MCF 10A (cell line): Measurements from ENCODE around the gene PRELP. TPM values are rescaled to one million over a fixed set of nuclear protein-coding genes. Genes with fewer than 3 reads are reported as not detected.

Experiments
- Bru-seq: library from RNA; stranded (reverse); fragments of 400-500 nt; gene quantifications from one replicate; lab custom pipeline; 2021; lab: Mats Ljungman, UMichigan
- BruChase-seq, 2 experiments: library from RNA; stranded (reverse); fragments of 400-500 nt; gene quantifications; one replicate each; lab custom pipeline; 2021; lab: Mats Ljungman, UMichigan
- BruUV-seq: library from RNA; stranded (reverse); fragments of 400-500 nt; replicated peaks from 2 replicates; lab custom pipeline; 2021; lab: Mats Ljungman, UMichigan
- CTCF ChIA-PET: fragments of 300-600 bp; sonication (Branson Sonifier 250); formaldehyde crosslinking; extraction: SDS; loops from one replicate; lab custom pipeline; 2021; ENCODE audit warnings: antibody characterized with exemption, inconsistent platforms; lab: Yijun Ruan, JAX
- POLR2A ChIA-PET: fragments of 300-600, 350-650 bp; sonication (Branson Sonifier 250); formaldehyde crosslinking; extraction: SDS; loops from one replicate; lab custom pipeline; 2020; ENCODE audit warnings: antibody characterized with exemption, inconsistent platforms; lab: Yijun Ruan, JAX
- DNase-seq: peaks from one replicate; pipeline ENCODE4 v3.0.0-alpha.2; 2018; ENCODE audit not compliant: unreplicated experiment
- H3K27ac Mint-ChIP-seq: one replicate; pipeline ENCODE4 v1.8.0; 2022; ENCODE audit warnings: mild to moderate bottlenecking, low read depth, mixed read lengths; ENCODE audit not compliant: unreplicated experiment
- H3K27me3 Mint-ChIP-seq: one replicate; pipeline ENCODE4 v1.8.0; 2022; ENCODE audit warnings: mixed read lengths; ENCODE audit not compliant: insufficient read depth, unreplicated experiment
- H3K36me3 Mint-ChIP-seq: one replicate; pipeline ENCODE4 v1.8.0; 2022; ENCODE audit warnings: mild to moderate bottlenecking, moderate library complexity, mixed read lengths; ENCODE audit not compliant: insufficient read depth, unreplicated experiment
- H3K4me1 Mint-ChIP-seq: one replicate; pipeline ENCODE4 v1.8.0; 2022; ENCODE audit warnings: mixed read lengths; ENCODE audit not compliant: insufficient read depth, unreplicated experiment
- H3K4me3 Mint-ChIP-seq: one replicate; pipeline ENCODE4 v1.8.0; 2022; ENCODE audit warnings: mild to moderate bottlenecking, moderate library complexity, mixed read lengths; ENCODE audit not compliant: unreplicated experiment
- H3K9me3 Mint-ChIP-seq: one replicate; pipeline ENCODE4 v1.8.0; 2022; ENCODE audit warnings: mixed read lengths; ENCODE audit not compliant: unreplicated experiment
- intact Hi-C: fragments of 100-400 bp; cut with micrococcal nuclease; formaldehyde crosslinking; loops from 2 replicates; pipeline ENCODE4 v1.14.1; 2022
- long read RNA-seq: library from polyadenylated mRNA; stranded (forward); transcript quantifications from one replicate; pipeline ENCODE4 v2.0.0, GENCODE V29; 2022
- total RNA-seq: library from RNA; stranded (reverse); gene quantifications from 2 replicates; pipeline ENCODE4 v1.2.3, GENCODE V29; 2022
- TF ChIP-seq, protein P1 (sequence below): fragments of 200-600 bp; IDR thresholded peaks from one replicate; pipeline ENCODE4 v1.8.0; 2022; ENCODE audit warnings: antibody characterized with exemption, mild to moderate bottlenecking; ENCODE audit not compliant: unreplicated experiment

PRELP gene
- not detected in 2 replicates for total RNA-seq
- Bru-seq, nascent RNA: percentile 12 among the genes with signal in this experiment
- BruChase-seq, experiment 1, labeled RNA remaining after a 6-hour chase: percentile 11 among the genes with signal in this experiment
- BruChase-seq, experiment 2, labeled RNA remaining after a 2-hour chase: percentile 2 among the genes with signal in this experiment
- long read RNA-seq: 0 reads

DNA sequence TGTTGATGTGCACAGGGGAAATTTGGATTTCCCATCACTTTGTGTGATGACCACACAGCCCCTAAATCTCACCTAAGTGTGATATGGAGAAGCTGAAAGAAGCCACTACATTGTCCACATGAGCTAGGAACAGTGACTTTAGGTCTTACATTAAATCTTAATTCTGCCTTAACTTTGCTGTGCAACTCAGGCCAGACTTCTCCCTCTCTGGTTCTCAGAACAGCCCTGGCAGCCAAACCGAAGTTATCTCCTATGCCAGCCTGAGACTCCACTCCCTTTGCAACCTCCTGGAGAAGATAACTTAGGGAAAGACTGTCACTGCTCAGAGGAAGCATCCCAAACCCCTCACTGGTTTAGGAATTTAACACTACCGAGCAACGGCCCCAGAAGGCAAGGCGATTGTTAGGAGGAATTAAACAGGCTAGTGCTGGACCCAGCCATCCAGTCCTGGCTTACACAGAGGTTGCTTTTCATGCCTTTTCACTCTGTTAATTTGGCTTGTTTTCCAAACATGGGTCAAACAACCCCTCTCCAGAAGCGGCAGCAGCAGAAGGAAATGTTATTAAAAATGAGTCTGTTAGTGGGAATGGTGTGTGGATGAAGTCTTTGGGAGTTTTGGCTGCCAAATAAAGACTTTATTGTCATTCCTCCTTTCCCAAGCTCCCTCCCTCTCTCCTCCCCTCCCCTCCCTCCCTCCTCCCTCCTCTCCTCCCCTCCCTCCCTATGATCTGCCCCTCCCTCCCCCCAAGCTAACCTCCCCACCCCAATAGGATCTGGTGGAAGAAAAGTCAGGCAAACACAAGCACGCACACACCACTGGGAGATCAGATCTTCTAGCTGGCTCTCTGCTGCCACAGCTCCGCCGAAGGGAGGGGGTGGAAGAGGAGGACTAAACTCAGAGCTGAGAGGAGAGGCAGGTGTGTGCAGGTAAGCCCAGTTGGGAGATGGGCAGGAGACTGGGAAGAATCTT is at the start of gene PRELP:
Gene PRELP, plus strand, starts transcription at position 795 of the 970 bp plus-strand sequence. CDS start 7,379 bp downstream, outside the sequence.
- BruUV-seq: no TSS peak
- peaks cover 55% of the 10 kb centered on the region for H3K27me3 Mint-ChIP-seq
- no peaks in the 10 kb centered on the region for H3K36me3 Mint-ChIP-seq
- H3K27ac Mint-ChIP-seq: no peak within 1 kb of the TSS
- intact Hi-C loops: no loop called here
- ChIA-PET POLR2A (interaction anchor here (1.3 kb wide), 1 partner anchor 9 kb away, joined by 3 read pairs; no protein-coding TSS in a partner anchor), CTCF (interaction anchor here (0.6 to 38.6 kb wide), 13 partner anchors 10 to 227 kb away, joined by 3 to 981 read pairs (median 3); no protein-coding TSS in a partner anchor)
- TF ChIP-seq, protein P1, sequence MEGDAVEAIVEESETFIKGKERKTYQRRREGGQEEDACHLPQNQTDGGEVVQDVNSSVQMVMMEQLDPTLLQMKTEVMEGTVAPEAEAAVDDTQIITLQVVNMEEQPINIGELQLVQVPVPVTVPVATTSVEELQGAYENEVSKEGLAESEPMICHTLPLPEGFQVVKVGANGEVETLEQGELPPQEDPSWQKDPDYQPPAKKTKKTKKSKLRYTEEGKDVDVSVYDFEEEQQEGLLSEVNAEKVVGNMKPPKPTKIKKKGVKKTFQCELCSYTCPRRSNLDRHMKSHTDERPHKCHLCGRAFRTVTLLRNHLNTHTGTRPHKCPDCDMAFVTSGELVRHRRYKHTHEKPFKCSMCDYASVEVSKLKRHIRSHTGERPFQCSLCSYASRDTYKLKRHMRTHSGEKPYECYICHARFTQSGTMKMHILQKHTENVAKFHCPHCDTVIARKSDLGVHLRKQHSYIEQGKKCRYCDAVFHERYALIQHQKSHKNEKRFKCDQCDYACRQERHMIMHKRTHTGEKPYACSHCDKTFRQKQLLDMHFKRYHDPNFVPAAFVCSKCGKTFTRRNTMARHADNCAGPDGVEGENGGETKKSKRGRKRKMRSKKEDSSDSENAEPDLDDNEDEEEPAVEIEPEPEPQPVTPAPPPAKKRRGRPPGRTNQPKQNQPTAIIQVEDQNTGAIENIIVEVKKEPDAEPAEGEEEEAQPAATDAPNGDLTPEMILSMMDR: no peak
- peaks cover 9% of the 10 kb centered on the region for H3K4me1 Mint-ChIP-seq
- H3K4me3 Mint-ChIP-seq: no peak within 1 kb of the TSS
- DNase-seq: peak; percentile 25
- no peaks in the 10 kb centered on the region for H3K9me3 Mint-ChIP-seq

DNA sequence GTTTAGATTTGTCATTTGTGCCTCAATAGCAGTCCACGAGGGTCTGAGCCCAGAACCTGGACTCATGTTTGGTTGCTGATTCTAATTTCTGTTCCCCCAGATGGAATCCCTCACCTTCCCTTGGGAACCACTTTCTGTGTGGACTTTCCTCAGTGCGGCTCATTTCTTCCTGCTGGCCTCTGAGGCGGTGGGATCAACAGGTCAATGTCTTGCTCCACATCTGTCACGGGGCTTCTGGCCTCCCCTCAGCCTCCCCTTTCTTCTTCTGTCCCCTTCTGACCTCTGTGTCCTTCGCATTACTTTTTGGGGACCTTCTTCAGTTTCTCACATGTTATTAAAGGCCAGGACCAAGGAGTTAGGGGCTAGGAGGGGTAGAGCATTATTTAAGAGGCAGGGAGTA is 49.2 kb upstream of the PRELP start:
- DNase-seq: no peak
- peaks cover 96% of the 10 kb centered on the region for H3K27me3 Mint-ChIP-seq
- intact Hi-C loops: no loop called here
- ChIA-PET POLR2A (no interaction called here), CTCF (interaction anchor here (0.7 to 1.4 kb wide), 2 partner anchors 19 to 231 kb away, joined by 3 to 4 read pairs; no protein-coding TSS in a partner anchor)
- no peak overlapping the region for H3K27ac Mint-ChIP-seq
- H3K4me1 Mint-ChIP-seq: no peaks in the 10 kb centered on the region
- no TSS peak for BruUV-seq
- H3K4me3 Mint-ChIP-seq: no peak overlapping the region
- H3K36me3 Mint-ChIP-seq: no peaks in the 10 kb centered on the region
- no peaks in the 10 kb centered on the region for H3K9me3 Mint-ChIP-seq
- TF ChIP-seq, protein P1: no peak

DNA sequence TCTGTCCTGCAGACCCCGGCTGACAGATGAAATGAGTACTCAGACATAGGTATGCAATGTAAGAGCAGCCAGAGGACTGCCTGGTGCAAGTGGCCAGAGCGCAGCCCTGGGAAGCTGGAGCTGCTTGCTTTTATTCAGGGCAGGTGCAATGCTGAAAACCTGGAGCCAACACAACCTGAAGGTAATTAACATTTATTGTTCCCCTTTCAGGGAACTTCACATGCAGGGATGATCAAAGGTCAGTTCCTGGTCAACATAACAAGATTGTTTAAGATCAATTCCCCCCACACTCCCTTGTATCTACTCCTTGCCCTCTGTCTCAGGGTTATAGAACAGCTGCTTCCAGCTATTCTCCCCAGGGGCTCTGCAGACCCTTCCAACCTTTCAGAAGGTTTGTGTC is 48.7 kb upstream of the PRELP start:
- no peak overlapping the region for H3K4me3 Mint-ChIP-seq
- POLR2A ChIA-PET: no interaction called here
- no peak overlapping the region for H3K27ac Mint-ChIP-seq
- TF ChIP-seq, protein P1: no peak
- peaks cover 100% of the 10 kb centered on the region for H3K27me3 Mint-ChIP-seq
- H3K4me1 Mint-ChIP-seq: no peaks in the 10 kb centered on the region
- BruUV-seq: no TSS peak
- CTCF ChIA-PET: interaction anchor here (0.7 kb wide), 2 partner anchors 159 to 230 kb away, joined by 3 read pairs; no protein-coding TSS in a partner anchor
- no peak for DNase-seq
- H3K9me3 Mint-ChIP-seq: no peaks in the 10 kb centered on the region
- no peaks in the 10 kb centered on the region for H3K36me3 Mint-ChIP-seq
- intact Hi-C loops: no loop called here

DNA sequence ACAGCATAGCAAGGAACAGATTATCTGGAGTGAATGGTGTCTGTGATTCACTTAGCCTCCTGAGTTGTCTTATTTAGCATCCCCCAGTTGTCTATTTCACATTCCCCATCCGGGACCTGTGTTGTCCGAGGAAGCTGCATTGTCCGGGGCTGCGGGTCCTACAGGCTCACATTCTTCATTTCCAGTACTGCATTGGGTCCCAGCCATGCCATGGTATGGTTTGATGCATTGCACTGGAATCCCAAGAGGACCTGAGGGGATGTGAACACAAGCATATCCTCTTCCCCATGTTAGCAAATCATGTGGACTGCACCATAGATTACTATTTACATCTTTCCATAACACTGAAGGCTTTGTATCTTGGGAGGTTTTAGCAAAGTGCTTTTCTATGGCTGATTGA is 48.2 kb upstream of the PRELP start:
- ChIA-PET POLR2A (no interaction called here), CTCF (interaction anchor here (0.7 kb wide), 1 partner anchor 159 kb away, joined by 3 read pairs; no protein-coding TSS in a partner anchor)
- BruUV-seq: no TSS peak
- Mint-ChIP-seq H3K27me3 (peaks cover 100% of the 10 kb centered on the region), H3K36me3 (no peaks in the 10 kb centered on the region), H3K27ac (no peak overlapping the region), H3K4me3 (no peak overlapping the region), H3K4me1 (no peaks in the 10 kb centered on the region), H3K9me3 (no peaks in the 10 kb centered on the region)
- TF ChIP-seq, protein P1: no peak
- intact Hi-C loops: no loop called here
- DNase-seq: no peak
